A673 (cell line): ENCODE results near the gene CUL4A.

Experiments used
- EZH2 ChIP-seq: fragments of 200-600 bp; sonication (generic); IDR thresholded peaks from 2 replicates; pipeline ENCODE4 v1.6.1; 2017; ENCODE audit warnings: borderline replicate concordance, low read depth, mild to moderate bottlenecking, mixed read lengths, antibody characterized with exemption, low read length; ENCODE audit not compliant: poor library complexity, severe bottlenecking
- TF ChIP-seq, protein P1 (sequence below): fragments of 300-800, 200-600 bp; sonication (generic); conservative IDR thresholded peaks from 2 replicates; pipeline ENCODE4 v1.5.1; 2017; ENCODE audit warnings: low read depth, mild to moderate bottlenecking, antibody characterized with exemption, low read length, moderate library complexity, mixed read lengths

DNA sequence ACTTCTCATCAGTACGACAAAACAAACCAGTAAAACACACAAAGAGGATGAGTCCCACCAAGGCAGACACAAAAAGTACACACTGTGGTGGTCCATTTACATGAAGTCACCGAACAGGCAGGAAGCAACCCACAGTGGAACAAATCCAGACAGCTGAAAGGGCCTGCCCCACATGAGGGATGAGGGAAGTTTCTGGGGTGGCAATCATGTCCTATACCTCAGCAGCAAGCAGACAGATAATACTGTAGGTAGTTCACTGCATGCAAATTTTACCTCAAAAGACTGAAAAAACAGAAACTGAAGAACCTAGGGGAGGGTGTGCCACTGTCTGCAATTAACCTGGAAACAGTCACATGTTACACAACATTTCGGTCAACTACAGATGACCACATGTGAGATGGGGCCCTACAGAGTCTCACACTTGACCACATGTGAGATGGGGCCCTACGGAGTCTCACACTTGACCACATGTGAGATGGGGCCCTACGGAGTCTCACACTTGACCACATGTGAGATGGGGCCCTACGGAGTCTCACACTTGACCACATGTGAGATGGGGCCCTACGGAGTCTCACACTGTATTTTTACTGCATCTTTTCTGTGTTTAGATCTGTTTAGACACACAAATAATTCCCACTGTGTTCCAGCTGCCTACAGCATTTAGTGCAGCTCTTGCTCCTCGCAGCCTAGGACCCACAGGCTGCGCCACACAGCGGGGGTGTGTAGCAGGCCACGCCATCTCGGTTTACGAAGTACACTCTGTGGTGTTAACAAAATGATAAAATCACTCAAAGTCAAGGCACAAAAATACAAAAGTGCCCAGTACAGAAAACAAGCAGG lies 23.1 kb upstream of the CUL4A start:
- TF ChIP-seq, protein P1, sequence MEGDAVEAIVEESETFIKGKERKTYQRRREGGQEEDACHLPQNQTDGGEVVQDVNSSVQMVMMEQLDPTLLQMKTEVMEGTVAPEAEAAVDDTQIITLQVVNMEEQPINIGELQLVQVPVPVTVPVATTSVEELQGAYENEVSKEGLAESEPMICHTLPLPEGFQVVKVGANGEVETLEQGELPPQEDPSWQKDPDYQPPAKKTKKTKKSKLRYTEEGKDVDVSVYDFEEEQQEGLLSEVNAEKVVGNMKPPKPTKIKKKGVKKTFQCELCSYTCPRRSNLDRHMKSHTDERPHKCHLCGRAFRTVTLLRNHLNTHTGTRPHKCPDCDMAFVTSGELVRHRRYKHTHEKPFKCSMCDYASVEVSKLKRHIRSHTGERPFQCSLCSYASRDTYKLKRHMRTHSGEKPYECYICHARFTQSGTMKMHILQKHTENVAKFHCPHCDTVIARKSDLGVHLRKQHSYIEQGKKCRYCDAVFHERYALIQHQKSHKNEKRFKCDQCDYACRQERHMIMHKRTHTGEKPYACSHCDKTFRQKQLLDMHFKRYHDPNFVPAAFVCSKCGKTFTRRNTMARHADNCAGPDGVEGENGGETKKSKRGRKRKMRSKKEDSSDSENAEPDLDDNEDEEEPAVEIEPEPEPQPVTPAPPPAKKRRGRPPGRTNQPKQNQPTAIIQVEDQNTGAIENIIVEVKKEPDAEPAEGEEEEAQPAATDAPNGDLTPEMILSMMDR, result no peak
- no peak for TF ChIP-seq EZH2
